NCI-H1092 (cell line): ENCODE data around the gene WIPF3.

Experiments
- DNase-seq: peaks from one replicate; lab custom pipeline; 2025; lab: John Stamatoyannopoulos, UW

WIPF3 gene

GRCh38 chr7:29847916-29848315 is 41.6 kb downstream of the WIPF3 start:
- DNase-seq = no peak

- no peak for DNase-seq
Measured at GRCh38 chr7:29848941-29849340, 42.6 kb downstream of the WIPF3 start.

GRCh38 chr7:29851487-29851886 is 45.2 kb downstream of the WIPF3 start:
- DNase-seq = no peak

GRCh38 chr7:29852457-29852856 is 46.1 kb downstream of the WIPF3 start:
- no peak for DNase-seq

- no peak for DNase-seq
Measured at GRCh38 chr7:29853072-29853471, 46.8 kb downstream of the WIPF3 start.

GRCh38 chr7:29853789-29854188 is 47.5 kb downstream of the WIPF3 start:
- no peak for DNase-seq

DNA sequence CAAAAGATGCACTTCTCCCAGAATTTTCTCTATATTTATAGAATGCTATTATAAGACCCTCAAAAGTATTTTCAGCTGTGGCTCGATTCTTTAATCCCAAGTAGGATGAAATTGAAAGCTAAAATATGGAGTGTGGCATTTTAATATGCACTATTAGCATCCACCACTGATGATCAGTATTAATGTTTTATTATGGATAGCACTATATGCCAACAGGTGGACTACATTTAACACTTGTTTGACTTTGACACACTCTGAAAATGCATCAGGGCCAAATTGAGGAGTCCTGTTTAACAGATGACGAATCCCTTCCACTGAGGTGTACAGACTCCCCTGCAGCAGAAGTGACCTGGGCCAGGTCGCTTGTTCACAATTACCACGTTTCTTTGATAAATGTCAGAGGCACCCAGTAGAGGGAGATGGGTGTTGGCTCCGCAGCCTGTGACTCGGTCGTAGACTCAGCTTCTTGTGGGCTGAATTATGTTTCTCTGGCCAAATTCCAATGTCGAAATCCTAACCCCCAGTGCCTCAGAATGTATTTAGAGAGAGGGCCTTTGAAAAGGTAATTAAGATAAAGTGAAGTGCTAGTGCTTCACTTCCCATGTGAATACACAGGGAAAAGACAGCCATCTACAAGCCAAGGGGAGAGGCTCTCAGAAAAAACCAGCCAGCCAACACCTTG is 48.1 kb downstream of the WIPF3 start:
- DNase-seq = peak; percentile 19

GRCh38 chr7:29857654-29858053 is 51.3 kb downstream of the WIPF3 start:
- DNase-seq = no peak

- DNase-seq = no peak
Measured at GRCh38 chr7:29858191-29858951, 52.1 kb downstream of the WIPF3 start.

DNA sequence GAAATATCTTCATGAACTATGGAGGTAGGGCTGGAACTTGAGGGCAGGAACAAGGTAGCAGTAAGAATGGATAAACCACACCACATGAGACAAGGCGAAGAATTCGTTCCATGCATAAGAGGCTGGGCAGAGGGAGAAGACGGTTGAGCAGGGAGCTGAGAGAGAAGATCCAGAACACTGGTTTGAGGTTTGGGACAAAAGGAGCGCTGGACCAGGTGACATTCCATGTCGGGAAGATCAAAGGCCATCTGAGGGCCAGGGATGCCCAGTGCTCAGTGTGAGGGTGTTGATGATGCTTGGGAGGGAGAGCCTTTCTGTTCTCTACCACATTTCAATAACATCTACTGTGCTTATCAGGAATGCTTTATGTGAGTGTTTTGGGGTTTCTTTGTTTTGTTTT is 52.8 kb downstream of the WIPF3 start:
- no peak for DNase-seq

DNA sequence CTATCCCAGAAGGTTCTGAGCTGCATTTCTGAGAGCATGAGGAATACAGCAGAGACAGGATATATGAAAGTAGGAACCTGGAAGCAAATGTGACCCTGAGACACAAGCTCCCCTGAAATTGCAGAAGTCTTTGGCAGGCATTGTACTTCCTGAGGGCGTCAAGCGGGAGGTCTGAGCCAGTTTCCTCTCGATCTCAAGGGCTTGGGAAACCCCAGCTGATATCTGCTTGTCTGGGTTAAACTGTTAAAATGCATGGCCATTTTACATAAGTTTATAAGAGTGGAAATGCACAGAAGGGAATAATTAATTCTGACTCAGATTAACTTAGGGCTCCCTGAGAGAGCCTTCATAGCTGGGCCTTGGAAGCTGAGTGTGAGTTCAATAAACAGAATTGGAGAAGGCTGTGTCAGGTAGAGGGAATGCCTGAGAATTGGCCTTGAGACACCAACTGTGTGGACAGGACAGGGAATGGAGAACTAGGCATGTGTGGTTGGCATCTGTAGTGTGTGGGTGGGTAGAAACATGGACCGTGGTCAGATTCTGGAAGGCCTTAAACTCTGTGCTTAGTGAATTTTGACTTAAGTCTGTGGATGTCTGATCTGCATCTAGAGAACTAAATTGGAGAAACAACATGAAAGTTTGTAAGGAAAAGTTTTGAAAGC is 53.3 kb downstream of the WIPF3 start:
- DNase-seq = no peak

GRCh38 chr7:29860186-29860585 is 53.9 kb downstream of the WIPF3 start:
- no peak for DNase-seq

DNA sequence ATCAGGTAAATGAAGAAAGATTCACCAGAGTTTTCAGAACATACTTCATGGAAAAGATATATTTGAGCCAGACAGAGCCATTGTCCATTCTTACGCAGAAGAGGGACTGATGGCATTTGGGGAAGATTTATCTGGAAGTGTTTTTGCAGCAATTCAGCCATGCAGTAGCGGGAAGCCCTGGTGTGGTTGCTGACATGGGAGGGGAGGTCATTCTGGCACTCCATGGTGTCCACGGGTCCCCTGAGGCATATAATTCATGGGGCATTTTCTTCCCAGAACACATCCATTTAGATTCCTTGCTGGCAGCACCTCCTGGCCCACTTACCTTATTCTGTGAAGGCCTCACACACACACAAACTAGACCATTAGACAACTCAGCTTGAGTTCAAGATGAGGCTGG is 55.6 kb downstream of the WIPF3 start:
- DNase-seq = no peak

- no peak for DNase-seq
Measured at GRCh38 chr7:29864656-29865055, 58.3 kb downstream of the WIPF3 start.

DNA sequence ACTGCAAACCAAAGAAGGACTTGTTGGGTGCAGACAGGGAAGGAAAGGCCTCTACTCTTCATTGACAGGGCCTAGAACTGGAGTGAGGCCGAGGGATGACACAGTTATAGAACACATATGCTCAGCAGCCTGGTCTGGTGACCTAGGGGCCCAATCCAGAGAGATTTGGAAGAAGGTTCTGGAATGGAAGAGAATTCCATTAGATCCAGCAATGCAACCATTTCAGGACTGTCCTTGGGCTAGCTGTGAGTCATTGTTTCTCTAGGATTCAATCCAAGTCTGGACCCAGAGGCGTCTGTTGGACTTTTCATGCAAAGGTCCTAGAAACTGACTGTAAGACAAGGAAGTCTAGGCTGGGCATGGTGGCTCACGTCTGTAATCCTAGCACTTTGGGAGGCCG is 59.2 kb downstream of the WIPF3 start:
- no peak for DNase-seq

GRCh38 chr7:29866490-29866930 is 60.2 kb downstream of the WIPF3 start:
- no peak for DNase-seq

DNA sequence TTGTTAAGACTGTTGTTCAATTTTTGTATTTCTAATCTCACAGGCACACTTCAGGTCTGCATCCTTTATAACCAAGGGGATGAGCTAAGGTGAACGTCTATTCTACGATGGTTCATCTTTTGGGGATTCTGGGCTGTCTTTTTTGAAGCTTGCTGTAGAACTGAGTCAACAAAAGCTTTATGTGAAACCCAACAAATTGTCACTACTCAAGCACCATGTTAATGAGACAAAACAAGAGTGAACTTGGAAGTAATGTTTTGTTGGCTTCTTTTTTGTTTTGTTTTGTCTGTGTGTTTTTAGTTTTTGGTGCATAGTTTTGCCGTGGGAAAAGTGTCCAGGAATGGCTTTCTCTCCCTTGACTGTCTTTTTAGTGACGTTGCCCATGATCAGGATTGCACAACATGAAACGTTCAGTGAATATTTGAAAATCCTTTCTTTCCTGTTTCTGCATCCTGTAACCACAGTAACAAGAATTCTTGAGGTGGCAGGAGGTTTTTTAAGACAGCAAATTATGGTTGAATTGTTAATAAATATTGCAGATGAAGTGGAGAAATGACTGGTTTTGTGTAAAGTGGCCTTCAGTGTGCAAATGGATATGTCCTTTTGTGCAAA is 65.6 kb downstream of the WIPF3 start:
- no peak for DNase-seq

GRCh38 chr7:29873644-29874294 is 67.5 kb downstream of the WIPF3 start:
- DNase-seq = no peak

GRCh38 chr7:29875741-29876140 is 69.4 kb downstream of the WIPF3 start:
- DNase-seq = no peak

DNA sequence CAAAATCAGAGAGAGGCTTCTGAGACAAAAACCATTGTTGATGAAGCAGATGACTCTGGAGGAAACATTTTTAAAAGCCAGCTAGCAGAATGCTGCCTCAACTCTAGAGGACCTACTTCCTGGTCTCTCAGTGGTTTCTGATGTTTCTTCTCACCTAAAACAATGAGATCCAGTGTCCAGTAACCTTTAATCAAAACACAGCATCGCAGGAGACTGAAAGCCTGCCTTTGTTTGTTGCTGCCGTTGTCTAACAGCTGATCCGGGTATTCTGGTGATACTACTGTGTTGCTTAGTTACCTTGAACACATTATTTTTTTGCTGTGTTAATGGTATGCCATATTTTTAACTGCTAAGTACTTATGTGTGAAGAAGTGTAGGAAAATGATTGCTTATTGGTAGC is 70.9 kb downstream of the WIPF3 start:
- DNase-seq = no peak

DNA sequence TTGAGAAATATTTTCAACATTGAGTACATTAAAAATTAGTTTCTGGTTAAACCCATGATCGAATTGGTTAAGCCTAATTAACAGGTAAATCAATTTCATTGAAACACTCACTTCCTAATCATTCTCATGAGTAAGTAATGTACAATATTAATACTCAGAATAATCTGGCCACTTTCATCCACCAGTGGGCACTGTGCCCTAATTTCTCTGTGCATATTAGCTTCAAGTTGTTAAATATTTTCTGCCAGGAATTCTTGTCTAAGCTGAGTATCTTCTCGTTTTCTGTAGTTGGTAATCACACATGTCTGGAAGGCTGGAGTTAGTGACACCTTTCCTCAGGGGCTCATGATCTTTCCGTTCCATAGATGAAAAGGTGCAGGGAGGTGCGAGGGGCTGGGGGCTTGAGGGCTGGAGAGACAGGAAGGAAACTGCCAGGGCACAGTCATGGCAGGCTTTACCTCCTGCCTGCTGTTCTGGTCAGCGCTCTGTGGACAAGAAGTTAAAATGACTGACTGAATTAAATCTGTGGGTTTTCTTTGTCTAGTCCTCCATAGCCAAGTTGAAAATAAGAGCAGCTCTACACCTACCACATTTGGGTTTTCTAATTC is 71.9 kb downstream of the WIPF3 start:
- peak; percentile 28 for DNase-seq

DNA sequence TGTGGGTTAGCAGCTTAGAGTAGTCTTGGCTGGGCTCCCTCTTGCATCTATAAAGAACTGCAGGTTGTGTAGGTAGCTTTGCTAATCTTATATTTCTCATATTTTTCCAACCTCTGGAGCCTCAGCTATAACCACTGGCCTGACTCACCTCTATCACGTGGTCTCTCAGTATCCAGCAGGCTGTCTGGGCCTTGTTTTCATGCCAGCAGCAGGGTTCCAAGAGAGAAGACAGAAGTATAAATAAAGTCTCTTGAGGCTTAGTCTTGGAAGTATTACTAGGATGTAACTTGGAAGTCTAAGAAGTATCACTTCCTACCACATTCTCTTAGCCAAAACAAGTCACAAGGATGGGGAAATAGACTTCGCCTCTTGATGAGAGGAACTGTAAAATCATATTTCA is 73.3 kb downstream of the WIPF3 start:
- no peak for DNase-seq
